H54 (cell line): ENCODE measurements around the gene SUPT7L.
"Not testable (repeated sequence)": the region's sequence is repeated elsewhere in the genome, so short reads cannot be mapped to it uniquely, and the experiment has no call there.

Source experiments
- DNase-seq: peaks from one replicate; pipeline ENCODE4 v3.0.0; 2011; ENCODE audit warnings: low spot score, mixed read lengths; ENCODE audit not compliant: insufficient read length
- FAIRE-seq: peaks from 3 replicates; lab custom pipeline; 2011; peaks lifted over from hg19 to GRCh38; lab: Jason Lieb, UNC
- POLR2A ChIP-seq: IDR thresholded peaks from 2 replicates; pipeline ENCODE4 v1.6.1; 2011; ENCODE audit warnings: low read depth, mild to moderate bottlenecking, low read length

Gene SUPT7L

DNA sequence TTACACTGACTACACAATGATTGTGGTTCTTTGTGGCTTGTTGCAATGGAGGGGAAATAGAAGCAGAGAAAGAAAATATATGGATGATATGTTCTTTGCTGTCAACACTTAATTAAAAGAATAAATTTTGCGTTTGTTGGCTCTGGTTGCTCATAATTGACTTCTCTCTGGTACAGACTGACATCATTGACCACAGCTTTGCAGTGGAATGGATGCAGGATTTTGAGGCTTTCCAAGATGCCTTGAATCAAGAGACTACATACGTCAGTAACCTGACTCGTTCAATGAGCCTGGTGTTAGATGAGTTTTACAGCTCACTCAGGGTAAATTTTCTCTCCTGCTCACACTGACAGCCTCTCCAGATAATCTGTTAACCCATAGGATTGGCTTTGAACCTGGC lies 24.7 kb downstream of the SUPT7L start:
- FAIRE-seq = peak; percentile 65
- TF ChIP-seq POLR2A = no peak
- DNase-seq = no peak

DNA sequence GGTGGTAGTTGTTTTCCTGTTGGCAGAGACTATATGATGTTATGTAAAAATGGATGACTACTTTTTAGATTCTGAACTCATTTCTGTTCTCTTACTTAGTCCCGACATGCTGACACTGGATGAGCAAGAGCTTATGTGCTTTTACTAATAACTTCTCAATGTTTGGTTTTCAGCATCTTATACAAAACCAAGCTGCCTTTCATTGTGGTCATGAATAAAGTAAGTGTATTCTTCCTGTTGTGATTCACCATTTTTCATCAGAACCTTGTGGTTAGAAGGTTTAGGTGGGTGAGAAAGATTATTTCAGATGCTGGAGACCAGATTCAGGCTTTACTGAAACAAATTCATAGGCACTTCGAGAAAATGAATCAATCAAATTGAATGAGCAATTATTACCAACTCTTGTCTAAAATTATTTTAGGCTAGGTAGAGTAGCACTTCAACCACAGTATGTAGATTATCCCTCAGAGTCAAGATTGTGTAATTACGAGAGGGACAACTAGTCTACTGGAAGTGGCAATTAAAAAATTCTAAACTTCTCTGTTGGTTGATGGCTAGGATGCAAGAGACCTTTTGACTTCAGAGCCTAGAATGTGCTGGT lies 25.3 kb downstream of the SUPT7L start:
- DNase-seq (no peak), FAIRE-seq (peak; percentile 93)

DNA sequence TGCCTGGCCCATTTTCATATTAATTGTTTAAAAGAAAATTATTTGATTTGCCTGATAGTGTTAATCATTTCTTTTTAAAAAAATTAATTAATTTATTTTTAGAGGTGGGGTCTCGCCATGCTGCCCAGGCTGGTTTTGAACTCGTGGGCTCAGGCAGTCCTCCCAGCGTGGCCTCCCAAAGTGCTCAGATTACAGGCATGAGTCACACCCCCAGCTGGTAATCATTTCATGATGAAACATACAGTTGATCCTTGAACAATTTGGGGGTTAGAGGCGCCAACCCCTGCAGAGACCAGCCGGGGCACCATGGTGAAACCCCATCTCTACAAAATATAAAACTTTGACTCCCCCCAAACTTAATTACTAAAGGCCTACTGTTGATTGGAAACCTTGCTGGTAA lies 26.6 kb downstream of the SUPT7L start:
- DNase-seq = no peak
- no peak for TF ChIP-seq POLR2A
- peak; percentile 27 for FAIRE-seq

More for the DNA sequence above, 25.3 kb downstream of the SUPT7L start:
- TF ChIP-seq POLR2A = no peak

DNA sequence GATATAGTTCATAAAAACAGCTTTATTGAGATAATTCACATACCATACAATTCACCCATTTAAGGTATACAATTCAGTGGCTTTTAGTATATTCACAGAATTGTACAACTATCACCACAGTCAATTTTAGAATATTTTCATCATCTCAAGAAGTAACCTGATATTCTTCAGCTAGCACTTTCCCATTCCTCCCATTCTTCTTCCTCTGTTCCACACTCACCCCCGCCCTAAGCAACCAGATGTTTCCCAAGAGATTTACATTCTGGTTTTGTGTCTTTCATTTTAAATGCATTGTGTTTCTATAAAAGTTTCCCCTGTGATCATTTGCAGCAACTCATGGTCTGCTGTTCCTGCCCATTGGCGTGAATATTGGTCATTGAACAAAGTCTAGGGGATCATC lies 29.1 kb downstream of the SUPT7L start:
- FAIRE-seq (no peak), DNase-seq (no peak)
- TF ChIP-seq POLR2A = no peak

DNA sequence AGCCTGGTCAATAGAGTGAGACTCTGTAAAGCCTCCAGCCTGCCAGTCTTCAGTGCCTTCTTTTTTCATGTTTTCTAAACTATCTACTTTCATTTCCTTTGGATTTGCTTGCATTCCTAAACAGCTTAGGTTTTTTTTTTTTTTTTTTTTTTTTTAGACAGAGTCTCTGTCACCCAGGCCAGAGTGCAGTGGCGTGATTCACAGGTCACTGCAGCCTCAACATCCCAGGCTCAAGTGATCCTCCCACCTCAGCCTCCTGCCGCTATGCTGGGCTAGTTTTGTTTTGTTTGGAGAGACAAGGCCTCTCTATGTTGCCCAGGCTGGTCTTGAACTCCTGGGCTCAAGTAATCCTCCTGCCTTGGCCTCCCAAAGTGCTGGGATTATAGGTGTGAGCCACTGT lies 33.2 kb downstream of the SUPT7L start:
- DNase-seq, FAIRE-seq: not testable (repeated sequence)

DNA sequence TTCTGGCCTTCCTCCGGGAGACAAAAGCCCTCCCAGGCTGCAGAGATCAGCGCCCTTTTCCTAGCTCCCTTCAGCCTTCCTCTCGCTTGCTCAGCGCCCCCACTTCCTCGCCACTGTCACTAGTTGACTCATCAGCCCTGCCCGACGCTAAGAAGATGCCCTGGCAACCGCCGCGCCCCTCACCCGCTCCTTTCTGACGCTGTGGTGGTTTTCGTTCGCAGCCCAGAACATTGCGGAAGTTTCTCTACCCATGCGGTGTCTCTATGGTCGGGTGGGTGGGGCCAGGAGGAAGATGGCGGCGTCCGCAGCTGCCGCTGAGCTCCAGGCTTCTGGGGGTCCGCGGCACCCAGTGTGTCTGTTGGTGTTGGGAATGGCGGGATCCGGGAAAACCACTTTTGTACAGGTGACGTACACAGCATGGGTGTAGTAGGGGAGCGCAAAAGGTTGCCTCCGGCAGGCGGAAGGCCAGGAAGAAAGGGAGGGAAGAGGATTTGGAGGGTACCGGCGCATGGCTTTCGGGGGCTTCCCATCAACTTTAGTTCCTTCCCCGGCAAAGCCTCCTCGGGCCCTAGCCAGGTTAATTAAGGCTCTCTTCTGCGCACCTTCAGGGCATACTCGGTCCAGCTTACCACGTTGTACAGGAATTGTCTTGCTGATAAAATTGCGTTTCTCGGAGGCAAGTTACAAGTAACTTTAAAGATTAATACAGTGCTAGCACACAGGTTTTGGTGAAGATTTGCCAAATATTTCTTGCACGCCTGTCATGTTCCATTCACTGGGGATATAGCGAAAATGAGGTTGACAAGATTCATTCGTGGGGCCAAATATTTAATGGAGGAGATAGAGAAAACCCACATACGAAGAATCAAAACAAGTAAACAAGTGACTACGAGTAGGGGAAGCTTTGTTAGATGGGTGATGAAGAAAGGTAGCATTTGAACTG lies 34.4 kb downstream of the SUPT7L start, which contains the start of the genes CCDC121 and GPN1:
Gene CCDC121 (minus strand): TSS at position 246 of the 943 bp plus-strand sequence. CDS start 1,213 bp downstream, outside the sequence.
Gene GPN1 (plus strand): TSS at position 284 of the 943 bp plus-strand sequence. CDS start 9 bp downstream, at position 293.
- TF ChIP-seq POLR2A = peak; percentile 95
- DNase-seq = peak; percentile 72
- FAIRE-seq = peak; percentile 85

DNA sequence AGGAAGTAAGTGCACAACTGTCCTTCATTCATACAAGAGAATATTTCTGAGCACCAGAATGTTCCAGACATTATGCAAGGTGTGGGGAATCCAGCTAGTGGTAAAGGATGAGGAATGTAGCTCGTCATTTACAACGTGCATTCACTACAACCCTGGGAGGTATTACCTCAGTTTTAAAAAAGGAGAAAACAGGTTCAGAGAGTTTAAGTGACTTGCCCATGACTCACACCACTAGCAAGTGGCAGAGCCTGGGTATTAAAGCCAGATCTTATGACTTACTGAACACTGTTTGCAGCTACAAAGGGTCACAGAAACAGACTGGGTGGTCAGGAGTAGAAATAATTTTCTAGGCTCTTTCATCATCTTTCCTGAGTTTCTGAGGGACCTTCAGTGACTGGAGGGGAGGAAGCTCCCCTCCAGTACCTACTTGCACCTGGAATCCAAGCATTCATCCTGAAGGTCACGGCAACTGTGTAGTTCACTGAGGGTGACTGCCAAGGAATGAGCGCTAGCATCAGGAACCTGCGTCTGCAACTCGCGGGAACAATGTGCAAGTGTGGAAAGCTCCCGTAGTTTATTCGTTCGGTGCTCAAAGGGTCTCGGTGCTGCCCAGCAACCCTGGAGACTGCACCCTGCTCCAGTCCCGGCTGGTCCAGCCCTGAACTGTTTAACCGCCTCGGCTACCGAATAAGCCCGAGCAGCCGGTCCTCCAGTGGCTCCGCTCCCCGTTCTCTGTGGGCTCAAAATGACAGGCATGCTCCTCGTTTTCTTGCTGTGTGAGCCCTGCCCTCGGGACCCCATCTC lies 35.2 kb downstream of the SUPT7L start:
- FAIRE-seq (peak; percentile 89), DNase-seq (no peak)
- no peak for TF ChIP-seq POLR2A

DNA sequence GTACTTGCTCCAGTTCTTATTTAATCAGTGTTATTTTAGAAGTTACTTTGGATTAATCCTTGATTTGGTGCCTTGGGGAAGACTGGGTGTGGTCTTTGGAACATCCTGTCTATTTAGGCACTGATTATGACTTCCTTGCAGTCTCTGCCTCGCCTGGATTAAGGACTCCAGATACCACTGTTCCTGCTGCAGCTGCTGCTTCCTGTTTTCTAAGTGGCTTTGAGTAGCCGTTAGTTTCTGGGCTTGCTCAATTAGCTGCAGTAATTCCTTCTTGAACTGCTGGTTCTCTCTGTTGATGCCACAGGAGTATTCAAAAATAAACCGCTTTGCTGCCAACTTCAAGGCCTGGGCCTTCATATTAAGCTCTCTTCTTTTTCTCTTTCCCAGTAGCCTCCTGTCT lies 36.5 kb downstream of the SUPT7L start:
- peak; percentile 64 for FAIRE-seq
- not testable (repeated sequence) for DNase-seq

DNA sequence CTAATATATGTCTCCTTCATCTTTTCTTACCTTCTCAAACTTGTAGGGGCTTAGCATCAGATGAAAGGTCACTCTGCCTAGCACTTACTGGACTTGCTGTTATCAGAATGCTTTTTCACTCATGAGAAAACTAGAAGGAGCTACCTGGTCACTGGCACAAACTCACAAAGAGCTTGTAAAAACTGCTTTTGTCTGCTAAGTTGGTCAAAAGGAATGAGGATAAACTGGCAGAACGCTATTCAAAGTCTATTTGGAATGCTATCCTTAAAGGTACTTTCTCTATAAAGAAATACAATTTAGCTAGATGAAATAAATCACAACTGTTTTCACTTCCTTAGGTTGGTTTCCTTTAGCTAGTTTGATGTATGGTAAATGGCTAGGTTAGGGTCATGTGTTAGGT lies 37.1 kb downstream of the SUPT7L start:
- not testable (repeated sequence) for FAIRE-seq, DNase-seq

DNA sequence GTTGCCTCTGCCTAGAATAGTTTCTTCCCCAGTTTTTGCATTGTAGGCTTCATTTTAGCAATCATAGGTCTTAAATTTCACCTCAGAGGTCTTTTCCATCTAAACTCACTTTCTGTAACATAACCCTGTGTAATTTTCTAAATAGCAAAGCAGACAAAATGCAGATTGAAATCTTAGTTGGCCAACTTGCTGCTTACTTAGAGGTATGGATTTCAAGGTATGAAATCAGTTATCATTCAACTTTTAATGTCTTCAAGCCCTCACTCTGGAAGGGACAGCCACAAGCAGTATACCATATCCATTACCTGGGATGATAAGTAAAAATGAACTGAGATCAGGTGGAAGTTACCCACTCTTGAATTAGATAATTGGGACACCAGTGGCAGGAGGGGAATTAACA lies 38.5 kb downstream of the SUPT7L start:
- TF ChIP-seq POLR2A = no peak
- DNase-seq (no peak), FAIRE-seq (no peak)

DNA sequence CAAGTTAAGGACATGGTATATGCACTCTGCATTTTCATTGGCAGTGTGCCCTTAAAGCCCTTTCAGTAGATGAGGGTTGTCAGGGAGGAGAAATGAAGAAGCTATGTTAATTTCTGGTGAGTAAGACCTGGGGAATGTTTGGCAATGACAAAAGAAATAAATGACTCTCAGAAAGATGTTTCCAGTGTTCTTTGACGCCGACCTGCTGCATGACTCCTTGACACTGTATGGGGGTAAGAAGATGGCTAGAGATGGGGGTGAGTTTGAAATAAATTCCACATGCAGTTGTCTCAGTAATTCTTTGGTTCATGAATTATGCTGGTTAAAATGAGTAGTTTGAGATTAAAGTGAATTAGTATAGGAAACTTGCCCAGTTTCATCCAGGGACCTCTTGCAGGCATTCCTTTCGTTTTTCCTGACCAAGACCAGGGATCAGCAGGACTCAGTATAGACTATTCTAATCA lies 40.5 kb downstream of the SUPT7L start:
- FAIRE-seq (peak; percentile 93), DNase-seq (no peak)
- TF ChIP-seq POLR2A = no peak

DNA sequence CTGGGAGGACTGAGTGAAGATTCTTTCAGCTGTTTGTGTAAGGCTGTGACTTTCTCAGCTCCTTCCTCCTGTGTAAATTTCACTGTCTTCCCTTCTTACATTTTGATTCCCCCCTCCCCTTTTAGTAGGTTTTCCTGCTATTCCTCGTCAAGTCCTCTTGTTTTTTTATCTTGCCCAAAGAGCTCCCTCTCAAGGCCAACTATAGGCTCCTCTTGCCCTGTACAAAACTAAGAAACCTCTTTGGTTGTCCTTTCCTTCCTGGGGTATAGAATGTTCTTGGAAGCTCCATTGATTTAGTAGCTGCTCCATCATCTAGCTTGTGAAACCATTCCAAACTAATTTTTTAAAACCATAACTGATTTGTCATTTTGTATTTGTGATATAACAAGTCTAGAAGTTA lies 41.9 kb downstream of the SUPT7L start:
- no peak for FAIRE-seq
- TF ChIP-seq POLR2A = no peak

DNA sequence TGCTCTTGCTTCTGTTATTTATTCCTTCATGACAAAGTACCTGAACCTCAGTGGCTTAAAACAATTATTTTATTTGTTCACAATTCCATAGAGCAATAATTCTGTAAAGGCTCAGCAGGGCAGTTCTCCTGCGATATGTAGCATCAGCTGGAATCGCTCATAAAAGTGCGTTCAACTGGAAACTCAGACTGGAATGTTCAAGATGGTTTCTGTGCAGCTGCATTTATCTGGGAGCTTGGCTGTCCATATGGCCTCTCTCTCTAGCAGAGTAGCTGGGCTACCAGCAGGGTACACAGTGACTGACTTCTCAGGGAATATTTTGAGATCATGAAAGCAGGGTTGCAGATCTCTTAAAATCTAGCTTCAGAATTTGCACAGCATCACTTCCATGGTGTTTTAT lies 48.1 kb downstream of the SUPT7L start:
- FAIRE-seq (no peak), DNase-seq (no peak)
- no peak for TF ChIP-seq POLR2A

More for the DNA sequence above, 41.9 kb downstream of the SUPT7L start:
- DNase-seq = no peak

DNA sequence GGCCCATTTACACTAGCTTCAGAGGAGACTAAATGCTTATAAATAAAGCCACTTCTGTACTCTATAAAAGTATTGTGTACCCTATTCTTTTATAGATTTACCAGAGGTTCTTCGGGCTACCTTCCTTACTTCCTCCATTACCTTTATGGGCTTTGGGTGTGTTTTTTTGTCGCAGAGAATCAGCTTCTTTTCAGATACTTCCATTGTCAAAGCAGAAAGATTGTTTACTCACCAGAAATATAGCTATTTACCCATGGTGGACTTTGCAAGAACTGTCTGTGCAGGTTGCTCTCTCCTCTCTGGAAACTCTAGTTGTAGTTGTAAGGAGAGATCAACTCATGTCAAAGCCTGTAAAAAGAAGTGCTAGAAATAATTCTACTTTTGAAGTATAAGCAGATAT lies 49.4 kb downstream of the SUPT7L start:
- FAIRE-seq (no peak), DNase-seq (no peak)
- no peak for TF ChIP-seq POLR2A
